Measurements from ENCODE around the gene ABI2.
"Not testable (repeated sequence)": the region's sequence is repeated elsewhere in the genome, so short reads cannot be mapped to it uniquely, and the experiment has no call there.

The ABI2 gene

DNA sequence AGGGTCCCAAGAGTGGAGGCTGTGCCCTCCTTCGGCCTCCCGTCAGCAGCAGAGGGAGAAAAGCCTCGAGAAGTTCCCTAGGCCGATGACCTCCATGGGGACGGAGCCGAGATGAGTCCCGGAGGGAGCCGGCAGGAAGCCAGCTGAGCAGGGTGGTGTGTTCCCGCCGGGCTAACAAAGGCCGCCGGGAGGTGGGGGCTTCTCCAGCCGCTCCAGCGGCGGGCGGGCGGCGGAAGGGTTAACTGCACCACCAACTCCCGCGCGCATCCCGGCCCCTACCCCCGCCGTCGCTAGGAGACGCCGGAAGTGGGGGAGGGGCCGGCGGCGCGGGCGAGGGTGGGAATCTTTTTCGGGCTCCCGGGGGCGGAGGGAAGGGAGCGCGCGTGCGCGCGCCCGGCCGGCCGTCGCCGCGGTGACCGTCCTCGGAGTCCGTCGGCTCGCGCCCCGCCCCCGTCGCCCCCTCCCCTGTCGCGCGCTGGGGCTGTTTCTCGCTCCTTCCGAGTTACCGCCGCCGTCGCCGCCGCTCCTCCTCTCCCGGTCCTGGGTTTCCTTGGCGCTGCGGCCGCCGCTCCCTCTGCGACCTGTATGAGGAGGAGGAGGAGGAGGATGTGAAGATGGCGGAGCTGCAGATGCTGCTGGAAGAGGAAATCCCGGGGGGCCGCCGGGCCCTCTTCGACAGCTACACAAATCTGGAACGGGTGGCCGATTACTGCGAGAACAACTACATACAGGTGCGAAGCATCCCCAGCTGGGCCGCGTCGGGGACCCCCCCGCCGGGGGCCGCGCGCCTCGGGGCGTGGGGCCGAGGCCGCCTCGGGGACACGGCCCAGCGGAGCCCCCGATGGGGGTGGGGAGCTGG, at the start of gene ABI2:
Gene ABI2, plus strand, starts transcription at position 494 of the 859 bp plus-strand sequence. Its CDS starts 121 bp downstream, at position 615.
- no peaks in the 10 kb centered on the region for H3K27me3 Mint-ChIP-seq
- H3K9me3 Mint-ChIP-seq = no peaks in the 10 kb centered on the region
- H3K4me1 Mint-ChIP-seq (ENCODE audit: low read depth) = peaks cover 34% of the 10 kb centered on the region
- peak; percentile 80 for DNase-seq
- peak within 1 kb of the TSS; percentile 89 for H3K4me3 Mint-ChIP-seq
- peak within 1 kb of the TSS; percentile 87 for H3K27ac Mint-ChIP-seq
- H3K36me3 Mint-ChIP-seq (ENCODE audit: low read depth) = peaks cover 6% of the 10 kb centered on the region

DNA sequence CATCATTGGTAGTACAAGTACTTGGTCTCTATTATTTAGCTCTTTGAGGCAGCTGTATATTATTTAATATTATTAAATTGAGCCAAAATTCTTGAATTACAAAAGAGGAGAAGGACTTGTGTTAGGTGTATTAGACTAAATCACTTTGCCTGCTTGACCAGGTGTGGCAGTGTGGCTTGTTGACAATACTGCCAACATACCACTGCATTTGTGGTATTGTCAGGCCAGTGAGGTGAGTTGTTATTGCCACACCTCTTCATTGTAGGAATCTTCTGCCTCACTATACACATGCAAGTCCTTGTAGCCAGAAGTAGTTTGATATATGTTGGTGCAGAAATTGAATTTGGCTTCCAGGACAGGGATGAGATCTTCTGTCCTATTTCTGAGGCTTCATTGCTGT, 48.9 kb upstream of the ABI2 start:
- Mint-ChIP-seq H3K27me3 (no peaks in the 10 kb centered on the region), H3K4me3 (no peak overlapping the region), H3K4me1 (ENCODE audit: low read depth) (no peaks in the 10 kb centered on the region), H3K9me3 (no peaks in the 10 kb centered on the region), H3K36me3 (ENCODE audit: low read depth) (peaks cover 78% of the 10 kb centered on the region), H3K27ac (no peak overlapping the region)
- DNase-seq = no peak

DNA sequence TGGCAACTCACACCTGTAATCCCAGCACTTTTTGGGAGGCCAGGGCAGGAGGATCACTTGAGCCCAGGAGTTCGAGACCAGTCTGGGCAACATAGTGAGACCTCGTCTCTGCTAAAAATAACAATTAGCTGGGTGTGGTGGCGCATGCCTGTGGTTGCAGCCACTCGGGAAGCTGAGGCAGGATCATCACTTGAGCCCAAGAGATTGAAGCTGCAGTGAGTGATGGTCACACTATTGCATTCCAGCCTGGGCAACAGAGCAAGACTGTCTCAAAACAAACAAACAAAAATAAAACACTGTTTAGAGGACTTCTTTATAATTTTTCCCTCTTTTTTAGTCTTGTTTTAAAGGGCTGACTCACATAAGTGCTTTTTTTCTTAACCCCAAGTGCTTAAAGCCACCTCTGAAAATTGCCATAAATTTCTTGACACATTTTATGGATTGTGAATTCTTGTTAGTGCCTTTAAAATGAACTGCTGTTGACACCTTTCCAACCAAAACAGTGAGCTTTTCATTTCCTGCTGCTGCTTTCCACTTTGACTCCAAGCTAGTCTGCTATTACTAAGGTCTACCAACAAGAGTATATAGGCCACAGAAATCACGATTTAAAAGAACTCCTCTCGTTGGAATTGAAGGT, 47.6 kb upstream of the ABI2 start:
- Mint-ChIP-seq H3K36me3 (ENCODE audit: low read depth) (peaks cover 84% of the 10 kb centered on the region), H3K27ac (no peak overlapping the region), H3K4me1 (ENCODE audit: low read depth) (no peaks in the 10 kb centered on the region), H3K4me3 (no peak overlapping the region), H3K9me3 (no peaks in the 10 kb centered on the region), H3K27me3 (no peaks in the 10 kb centered on the region)
- DNase-seq = no peak

DNA sequence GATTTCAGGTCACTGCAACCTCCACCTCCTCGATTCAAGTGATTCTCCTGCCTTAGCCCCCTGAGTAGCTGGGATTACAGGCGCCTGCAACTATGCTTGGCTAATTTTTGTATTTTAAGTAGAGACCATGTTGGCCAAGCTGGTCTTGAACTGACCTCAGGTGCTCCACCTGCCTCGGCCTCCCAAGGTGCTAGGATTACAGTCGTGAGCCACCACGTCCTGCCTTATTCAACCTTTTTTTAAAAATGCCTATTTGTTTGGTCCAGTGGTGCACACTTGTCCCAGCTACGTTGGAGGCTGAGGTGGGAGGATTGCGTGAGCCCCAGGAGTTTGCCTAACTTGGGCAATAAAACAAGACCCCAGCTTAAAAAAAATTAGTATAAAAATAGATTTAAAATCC, 46.1 kb upstream of the ABI2 start:
- no peaks in the 10 kb centered on the region for H3K27me3 Mint-ChIP-seq
- peaks cover 83% of the 10 kb centered on the region for H3K36me3 Mint-ChIP-seq (ENCODE audit: low read depth)
- no peak overlapping the region for H3K4me3 Mint-ChIP-seq
- no peaks in the 10 kb centered on the region for H3K4me1 Mint-ChIP-seq (ENCODE audit: low read depth)
- H3K9me3 Mint-ChIP-seq = no peaks in the 10 kb centered on the region
- no peak overlapping the region for H3K27ac Mint-ChIP-seq
- DNase-seq = no peak

DNA sequence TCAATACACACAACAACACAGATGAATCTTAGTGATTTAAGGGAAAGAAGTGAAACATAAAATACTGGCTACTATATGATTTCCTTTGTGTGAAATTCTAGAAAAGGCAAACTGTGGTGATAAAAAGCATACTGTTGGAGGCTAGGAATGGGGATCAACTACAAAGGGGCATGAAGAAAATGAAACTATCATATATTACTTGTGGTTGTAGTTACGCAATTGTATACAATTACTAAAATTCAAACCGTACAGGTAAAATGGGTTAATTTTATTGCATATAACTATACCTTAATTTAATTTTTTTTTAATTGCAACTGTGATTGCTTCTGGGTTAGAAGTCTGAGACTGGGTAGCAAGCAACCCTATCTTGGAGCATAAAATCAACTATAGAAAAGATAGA, 41.7 kb upstream of the ABI2 start:
- peaks cover 65% of the 10 kb centered on the region for H3K36me3 Mint-ChIP-seq (ENCODE audit: low read depth)
- no peak overlapping the region for H3K4me3 Mint-ChIP-seq
- DNase-seq = no peak
- H3K4me1 Mint-ChIP-seq (ENCODE audit: low read depth) = no peaks in the 10 kb centered on the region
- H3K27ac Mint-ChIP-seq = no peak overlapping the region
- H3K27me3 Mint-ChIP-seq = no peaks in the 10 kb centered on the region
- no peaks in the 10 kb centered on the region for H3K9me3 Mint-ChIP-seq

DNA sequence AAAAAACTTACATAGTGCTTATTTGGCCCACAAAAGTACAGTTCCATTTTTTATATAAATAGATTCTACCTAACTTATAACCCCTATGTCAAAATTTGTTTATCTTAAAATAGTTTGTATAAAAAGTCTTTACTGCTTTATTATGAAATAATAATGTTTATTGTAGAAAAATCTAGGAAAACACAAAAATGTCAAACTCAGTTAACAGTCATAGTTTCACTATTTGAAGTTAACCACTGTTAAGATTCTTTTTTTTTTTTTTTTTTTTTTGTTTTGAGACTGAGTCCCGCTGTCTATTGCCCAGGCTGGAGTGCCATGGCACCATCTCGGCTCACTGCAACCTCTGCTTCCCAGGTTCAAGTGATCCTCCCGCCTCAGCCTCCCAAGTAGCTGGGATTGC, 26.5 kb upstream of the ABI2 start:
- H3K4me3 Mint-ChIP-seq = no peak overlapping the region
- no peaks in the 10 kb centered on the region for H3K4me1 Mint-ChIP-seq (ENCODE audit: low read depth)
- H3K27ac Mint-ChIP-seq = no peak overlapping the region
- DNase-seq = no peak
- no peaks in the 10 kb centered on the region for H3K27me3 Mint-ChIP-seq
- peaks cover 35% of the 10 kb centered on the region for H3K36me3 Mint-ChIP-seq (ENCODE audit: low read depth)
- no peaks in the 10 kb centered on the region for H3K9me3 Mint-ChIP-seq

DNA sequence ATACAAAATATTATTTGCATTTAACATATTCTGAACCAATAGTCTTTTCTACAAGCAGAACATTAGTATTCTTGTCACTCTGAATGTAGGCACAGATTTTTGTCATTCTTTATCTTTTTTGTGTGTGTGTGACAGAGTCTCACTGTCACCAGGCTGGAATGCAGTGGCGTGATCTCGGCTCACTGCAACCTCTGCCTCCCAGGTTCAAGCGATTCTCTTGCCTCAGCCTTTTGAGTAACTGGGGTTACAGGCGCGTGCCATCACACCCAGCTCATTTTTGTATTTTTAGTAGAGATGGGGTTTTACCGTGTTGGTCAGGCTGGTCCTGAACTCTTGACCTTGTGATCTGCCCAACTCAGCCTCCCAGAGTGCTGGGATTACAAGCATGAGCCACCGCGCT, 25.6 kb upstream of the ABI2 start:
- H3K9me3 Mint-ChIP-seq; DNase-seq; H3K27ac Mint-ChIP-seq; H3K27me3 Mint-ChIP-seq; H3K4me3 Mint-ChIP-seq; H3K4me1 Mint-ChIP-seq (ENCODE audit: low read depth): not testable (repeated sequence)
- peaks cover 36% of the 10 kb centered on the region for H3K36me3 Mint-ChIP-seq (ENCODE audit: low read depth)

DNA sequence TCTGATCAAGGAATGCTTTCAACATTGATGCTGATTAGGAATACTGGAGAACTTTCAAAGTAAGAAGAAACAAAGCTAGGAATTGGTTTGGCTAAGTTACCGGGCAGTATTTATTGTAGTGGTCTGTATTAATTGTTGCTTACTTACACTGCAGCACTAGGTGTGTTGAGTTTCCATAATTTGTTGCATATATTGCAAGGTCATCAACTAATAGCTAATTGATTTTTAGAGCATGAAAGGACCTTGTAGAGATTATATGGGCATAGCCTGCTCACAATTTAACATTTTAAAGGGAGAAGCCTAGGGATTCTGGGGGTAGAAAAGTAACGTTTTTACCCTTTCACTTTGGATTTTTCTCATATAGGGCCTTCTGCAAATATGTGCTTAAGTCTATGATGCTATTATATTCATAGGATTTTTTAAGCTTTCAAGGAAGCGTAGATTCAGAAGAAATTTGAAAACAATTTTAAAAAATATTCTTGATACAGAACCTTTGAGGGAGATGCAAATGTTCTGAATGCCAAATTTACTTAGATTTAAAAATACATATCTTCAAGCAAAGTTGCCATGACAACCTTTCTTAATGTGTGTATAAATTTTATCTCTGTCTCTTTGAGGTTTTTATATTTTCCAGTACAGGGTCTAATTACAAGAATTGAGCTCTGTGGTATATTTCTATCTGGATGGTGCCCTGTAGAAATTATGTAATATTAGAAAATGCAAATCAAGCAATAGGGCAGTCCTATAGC, 17.3 kb upstream of the ABI2 start:
- H3K36me3 Mint-ChIP-seq (ENCODE audit: low read depth) = peaks cover 32% of the 10 kb centered on the region
- no peaks in the 10 kb centered on the region for H3K4me1 Mint-ChIP-seq (ENCODE audit: low read depth)
- H3K9me3 Mint-ChIP-seq = no peaks in the 10 kb centered on the region
- no peaks in the 10 kb centered on the region for H3K27me3 Mint-ChIP-seq
- H3K4me3 Mint-ChIP-seq = no peak overlapping the region
- H3K27ac Mint-ChIP-seq = no peak overlapping the region
- DNase-seq = no peak

DNA sequence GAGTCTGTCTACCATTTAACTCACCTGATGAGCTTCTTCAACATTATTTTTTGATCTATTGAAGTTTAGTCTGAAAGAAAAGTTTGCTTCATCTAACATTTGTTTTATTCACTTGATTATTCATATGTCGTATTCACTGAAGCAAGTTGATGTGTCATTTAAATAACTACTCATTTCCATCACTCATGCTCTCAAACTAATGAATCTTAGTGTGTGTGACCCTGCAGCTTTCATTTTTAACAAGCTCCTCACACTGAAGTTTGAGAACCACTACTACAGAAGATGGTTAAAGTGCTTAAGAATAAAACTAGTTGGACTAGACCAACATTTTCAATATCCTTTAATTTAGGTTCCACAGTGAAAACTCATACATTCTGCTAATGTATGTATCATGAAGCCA, 1.8 kb upstream of the ABI2 start:
- Mint-ChIP-seq H3K9me3 (no peaks in the 10 kb centered on the region), H3K4me1 (ENCODE audit: low read depth) (peaks cover 34% of the 10 kb centered on the region), H3K27ac (peak overlapping the region; percentile 33), H3K36me3 (ENCODE audit: low read depth) (peaks cover 6% of the 10 kb centered on the region), H3K4me3 (peak overlapping the region; percentile 12), H3K27me3 (no peaks in the 10 kb centered on the region)
- DNase-seq = no peak

DNA sequence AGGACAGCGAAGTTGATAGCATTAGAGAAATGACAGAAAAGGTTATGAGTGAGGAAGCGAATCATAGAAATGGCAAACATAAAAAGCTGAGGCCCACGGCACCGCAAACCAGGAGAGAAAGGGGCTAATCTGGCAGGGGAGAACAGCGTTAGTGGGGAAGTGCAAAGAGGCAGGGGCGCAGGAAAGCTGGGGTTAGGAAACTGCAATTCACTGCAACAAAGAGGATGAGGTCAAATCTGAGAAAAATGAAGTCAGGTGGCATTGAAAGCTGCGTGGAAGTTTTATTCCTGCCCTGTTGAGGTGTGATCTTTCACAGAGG, 653 bp upstream of the ABI2 start:
- Mint-ChIP-seq H3K4me1 (ENCODE audit: low read depth) (peaks cover 34% of the 10 kb centered on the region), H3K27ac (peak overlapping the region; percentile 86), H3K4me3 (peak overlapping the region; percentile 79), H3K27me3 (no peaks in the 10 kb centered on the region), H3K36me3 (ENCODE audit: low read depth) (peaks cover 6% of the 10 kb centered on the region), H3K9me3 (no peaks in the 10 kb centered on the region)
- no peak for DNase-seq

DNA sequence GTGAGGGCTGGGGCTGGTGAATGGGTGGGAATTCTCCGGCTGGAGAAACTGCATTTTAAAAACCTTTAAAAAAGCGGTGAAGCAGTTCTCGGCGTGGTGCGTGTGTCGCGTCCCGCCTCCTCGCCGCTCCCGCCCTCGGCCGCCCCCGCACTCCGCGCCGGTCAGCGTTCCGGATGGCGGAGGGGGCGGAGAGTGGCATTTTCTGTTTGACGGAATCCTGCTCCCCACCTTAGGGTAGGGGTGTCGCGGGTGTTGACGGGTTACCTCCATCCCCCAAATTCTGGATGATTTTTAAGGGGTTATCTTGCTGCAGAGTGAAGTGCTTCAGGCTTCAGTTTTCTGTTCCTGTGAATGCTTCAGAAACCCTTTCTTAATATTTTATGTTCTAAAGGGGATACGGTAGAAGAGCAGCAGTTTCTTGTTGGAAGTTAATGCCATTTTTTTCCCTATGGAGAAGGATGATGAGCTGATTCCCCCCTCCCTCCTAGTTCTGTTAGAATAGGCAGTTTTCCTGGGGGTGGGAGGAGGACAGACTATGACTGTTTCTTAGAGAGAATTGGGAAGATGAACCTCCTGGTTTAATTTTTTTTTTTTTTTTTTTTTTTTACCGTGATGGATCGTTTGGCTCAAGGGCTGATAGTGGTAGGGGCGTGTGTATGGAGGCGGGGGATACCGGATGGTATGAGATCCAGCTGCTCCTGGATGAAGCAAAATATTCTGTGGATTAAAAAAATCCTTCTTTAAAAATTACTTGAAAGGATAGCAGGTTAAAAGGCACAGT, 756 bp downstream of the ABI2 start:
- Mint-ChIP-seq H3K36me3 (ENCODE audit: low read depth) (peaks cover 9% of the 10 kb centered on the region), H3K4me1 (ENCODE audit: low read depth) (peaks cover 37% of the 10 kb centered on the region), H3K9me3 (no peaks in the 10 kb centered on the region), H3K4me3 (peak overlapping the region; percentile 89), H3K27ac (peak overlapping the region; percentile 86), H3K27me3 (no peaks in the 10 kb centered on the region)
- peak; percentile 67 for DNase-seq

DNA sequence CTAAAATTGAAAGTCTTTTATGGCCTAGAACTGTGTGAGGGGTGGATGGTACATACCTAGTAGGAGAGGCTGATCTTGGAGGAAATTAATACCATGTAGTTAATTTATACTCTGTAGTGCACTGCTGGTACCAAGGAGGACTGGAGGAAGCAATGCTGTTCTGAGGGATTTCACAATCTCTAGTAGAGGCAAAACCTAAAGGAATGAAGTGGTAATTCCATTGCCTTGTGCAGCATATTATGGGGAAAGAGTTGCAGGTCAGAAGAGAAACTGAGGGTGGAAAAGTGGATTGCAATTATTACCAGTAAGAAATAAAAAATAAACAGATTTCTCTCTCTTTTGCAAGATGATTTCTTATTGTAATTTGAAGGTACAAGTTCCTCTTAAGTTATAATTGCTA, 2.2 kb downstream of the ABI2 start:
- Mint-ChIP-seq H3K27ac (no peak overlapping the region), H3K9me3 (no peaks in the 10 kb centered on the region), H3K4me3 (peak overlapping the region; percentile 89), H3K36me3 (ENCODE audit: low read depth) (peaks cover 16% of the 10 kb centered on the region), H3K4me1 (ENCODE audit: low read depth) (peaks cover 41% of the 10 kb centered on the region), H3K27me3 (no peaks in the 10 kb centered on the region)
- no peak for DNase-seq

DNA sequence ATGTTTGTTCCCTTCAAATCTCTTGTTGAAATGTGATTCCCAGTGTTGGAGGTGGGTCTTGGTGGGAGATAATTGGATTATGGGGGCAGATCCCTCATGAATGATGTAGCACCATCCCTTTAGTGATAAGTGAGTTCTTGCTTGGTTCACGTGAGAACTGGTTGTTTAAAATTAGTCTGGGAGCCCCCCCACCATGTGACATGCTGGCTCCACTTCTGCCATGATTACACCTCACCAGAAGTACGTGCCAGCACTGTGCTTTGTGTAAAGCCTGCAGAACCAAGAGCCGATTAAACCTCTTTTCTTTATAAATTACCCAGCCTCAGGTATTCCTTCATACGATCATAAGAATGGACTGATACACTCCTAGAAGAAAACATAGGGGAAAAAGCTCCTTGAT, 10.1 kb downstream of the ABI2 start:
- H3K9me3 Mint-ChIP-seq = no peaks in the 10 kb centered on the region
- peaks cover 11% of the 10 kb centered on the region for H3K4me1 Mint-ChIP-seq (ENCODE audit: low read depth)
- no peaks in the 10 kb centered on the region for H3K27me3 Mint-ChIP-seq
- H3K36me3 Mint-ChIP-seq (ENCODE audit: low read depth) = peaks cover 16% of the 10 kb centered on the region
- DNase-seq = no peak
- no peak overlapping the region for H3K4me3 Mint-ChIP-seq
- no peak overlapping the region for H3K27ac Mint-ChIP-seq

DNA sequence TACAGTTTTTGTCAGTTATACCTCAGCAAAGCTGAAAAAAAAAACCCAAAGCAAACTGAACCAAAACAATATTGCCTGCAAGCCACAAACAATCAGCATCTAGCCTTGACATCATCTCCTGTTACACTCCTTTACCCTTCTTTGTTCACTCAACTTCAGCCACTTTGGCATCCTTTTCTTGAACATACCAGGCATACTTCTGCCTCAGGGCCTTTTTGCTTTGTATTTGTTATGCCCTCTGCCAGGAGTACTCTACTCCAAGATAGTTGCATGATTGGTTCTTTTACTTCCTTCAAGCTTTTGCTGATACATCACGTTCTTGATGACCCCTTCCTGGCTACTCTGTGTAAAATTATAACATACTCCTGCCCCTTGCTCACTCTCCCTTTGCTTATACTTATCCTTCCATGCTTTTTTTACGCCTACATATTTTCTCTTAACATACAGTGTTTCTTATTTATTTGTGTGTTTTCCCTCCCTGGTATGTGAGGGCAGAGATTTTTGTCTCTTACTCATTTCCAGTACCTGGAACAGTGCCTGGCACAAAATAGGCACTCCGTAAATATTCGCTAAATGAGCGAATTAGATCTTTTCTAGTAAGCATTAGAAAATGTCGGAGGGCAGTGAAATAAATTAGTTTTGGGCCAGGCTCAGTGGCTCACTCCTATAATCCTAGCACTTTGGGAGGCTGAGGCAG, 12.7 kb downstream of the ABI2 start:
- Mint-ChIP-seq H3K27ac (no peak overlapping the region), H3K27me3 (no peaks in the 10 kb centered on the region), H3K4me3 (no peak overlapping the region), H3K4me1 (ENCODE audit: low read depth) (peaks cover 6% of the 10 kb centered on the region), H3K36me3 (ENCODE audit: low read depth) (peaks cover 23% of the 10 kb centered on the region), H3K9me3 (no peaks in the 10 kb centered on the region)
- no peak for DNase-seq

All from activated T-cell treated with anti-CD3 and anti-CD28 coated beads, Interleukin-2, amount 50 U/mL, for 24 hours (primary cell).